SU-DHL-6 (cell line): Measurements from ENCODE around the gene WNT11.

Experiments used
- EZH2phosphoT487 ChIP-seq: fragments of 200-600 bp; sonication (generic), shearing (Covaris generic); conservative IDR thresholded peaks from 2 replicates; pipeline ENCODE4 v1.6.1; 2018; ENCODE audit warnings: mild to moderate bottlenecking, antibody characterized with exemption, low read length, moderate library complexity, mixed read lengths
- TF ChIP-seq, protein P1 (sequence below): fragments of 200-600 bp; sonication (generic); IDR thresholded peaks from one replicate; pipeline ENCODE4 v1.5.1; 2017; ENCODE audit warnings: antibody characterized with exemption, mild to moderate bottlenecking, low read length, moderate library complexity; ENCODE audit not compliant: insufficient read depth, poor library complexity, severe bottlenecking

- TF ChIP-seq, protein P1, sequence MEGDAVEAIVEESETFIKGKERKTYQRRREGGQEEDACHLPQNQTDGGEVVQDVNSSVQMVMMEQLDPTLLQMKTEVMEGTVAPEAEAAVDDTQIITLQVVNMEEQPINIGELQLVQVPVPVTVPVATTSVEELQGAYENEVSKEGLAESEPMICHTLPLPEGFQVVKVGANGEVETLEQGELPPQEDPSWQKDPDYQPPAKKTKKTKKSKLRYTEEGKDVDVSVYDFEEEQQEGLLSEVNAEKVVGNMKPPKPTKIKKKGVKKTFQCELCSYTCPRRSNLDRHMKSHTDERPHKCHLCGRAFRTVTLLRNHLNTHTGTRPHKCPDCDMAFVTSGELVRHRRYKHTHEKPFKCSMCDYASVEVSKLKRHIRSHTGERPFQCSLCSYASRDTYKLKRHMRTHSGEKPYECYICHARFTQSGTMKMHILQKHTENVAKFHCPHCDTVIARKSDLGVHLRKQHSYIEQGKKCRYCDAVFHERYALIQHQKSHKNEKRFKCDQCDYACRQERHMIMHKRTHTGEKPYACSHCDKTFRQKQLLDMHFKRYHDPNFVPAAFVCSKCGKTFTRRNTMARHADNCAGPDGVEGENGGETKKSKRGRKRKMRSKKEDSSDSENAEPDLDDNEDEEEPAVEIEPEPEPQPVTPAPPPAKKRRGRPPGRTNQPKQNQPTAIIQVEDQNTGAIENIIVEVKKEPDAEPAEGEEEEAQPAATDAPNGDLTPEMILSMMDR, result no peak
- TF ChIP-seq EZH2phosphoT487, result no peak
Observed at GRCh38 chr11:76194872-76195668, 11.2 kb downstream of the WNT11 start.
